HUES48 (cell line): ENCODE data around the gene MAN2B2.

ENCODE experiments used
- H3K27ac ChIP-seq: one replicate; pipeline ENCODE4 v1.7.0; 2013; ENCODE audit warnings: low read depth, low read length, inconsistent platforms
- H3K27me3 ChIP-seq: 2 replicates; pipeline ENCODE4 v1.6.1; 2013; ENCODE audit warnings: mild to moderate bottlenecking, low read length; ENCODE audit not compliant: control insufficient read depth, insufficient read depth
- H3K36me3 ChIP-seq: 2 replicates; pipeline ENCODE4 v1.6.1; 2013; ENCODE audit warnings: low read length; ENCODE audit not compliant: control insufficient read depth, insufficient read depth
- H3K4me1 ChIP-seq: 2 replicates; pipeline ENCODE4 v1.6.1; 2013; ENCODE audit warnings: mild to moderate bottlenecking, low read length; ENCODE audit not compliant: control insufficient read depth, insufficient read depth
- H3K4me3 ChIP-seq: 2 replicates; pipeline ENCODE4 v1.5.1; 2013; ENCODE audit warnings: mild to moderate bottlenecking, low read depth, low read length
- H3K9ac ChIP-seq: 2 replicates; pipeline ENCODE4 v1.6.1; 2013; ENCODE audit warnings: mild to moderate bottlenecking, low read depth, low read length, moderate library complexity
- H3K9me3 ChIP-seq: 2 replicates; pipeline ENCODE4 v1.6.1; 2013; ENCODE audit warnings: low read length; ENCODE audit not compliant: control insufficient read depth, insufficient read depth

MAN2B2 gene

DNA sequence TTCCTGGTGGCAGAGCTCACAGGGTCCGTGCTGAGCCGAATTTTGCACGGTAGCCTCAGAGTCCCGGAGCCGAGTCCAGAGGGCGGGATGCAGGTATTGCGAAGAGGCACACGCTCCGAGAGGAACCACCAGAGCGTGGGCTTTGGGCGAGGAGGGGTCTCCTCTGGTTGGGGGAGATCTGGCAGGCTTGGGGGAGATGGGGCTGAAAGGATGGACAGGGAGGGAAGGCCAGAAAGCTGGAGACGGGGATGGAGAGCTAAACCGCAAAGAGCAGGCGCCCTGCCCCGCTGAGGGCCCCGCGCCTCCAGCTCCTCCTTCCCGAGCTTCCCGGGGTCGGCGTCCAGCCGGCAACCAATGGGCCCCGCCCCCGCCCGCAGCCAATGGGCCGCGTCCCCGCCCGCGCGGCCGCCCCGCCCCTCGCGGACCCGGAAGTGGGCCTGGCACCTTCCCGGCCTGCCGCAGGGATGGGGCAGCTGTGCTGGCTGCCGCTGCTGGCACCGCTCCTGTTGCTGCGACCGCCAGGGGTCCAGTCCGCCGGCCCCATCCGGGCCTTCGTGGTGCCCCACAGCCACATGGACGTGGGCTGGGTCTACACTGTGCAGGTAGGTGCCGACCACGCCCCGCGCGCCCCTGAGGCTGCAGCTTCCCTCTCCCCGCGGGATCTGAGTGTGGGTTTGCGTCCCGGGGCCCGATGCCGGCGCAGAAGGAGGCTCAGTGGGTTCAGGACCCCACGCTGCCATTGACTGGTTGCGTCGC, at the start of gene MAN2B2:
TSS of gene MAN2B2 (plus strand) at position 443 of the 756 bp plus-strand sequence. CDS start at position 465, 22 bp downstream.
- no peaks in the 10 kb centered on the region for H3K9me3 ChIP-seq
- H3K4me3 ChIP-seq, result peak within 1 kb of the TSS; percentile 84
- H3K4me1 ChIP-seq, result no peaks in the 10 kb centered on the region
- peak within 1 kb of the TSS; percentile 67 for H3K9ac ChIP-seq
- no peak within 1 kb of the TSS for H3K27ac ChIP-seq
- peaks cover 30% of the 10 kb centered on the region for H3K27me3 ChIP-seq
- peaks cover 18% of the 10 kb centered on the region for H3K36me3 ChIP-seq

GRCh38 chr4:6525474-6525873, 49.5 kb upstream of the MAN2B2 start:
- no peak overlapping the region for H3K4me3 ChIP-seq
- no peaks in the 10 kb centered on the region for H3K27me3 ChIP-seq
- H3K4me1 ChIP-seq, result peaks cover 8% of the 10 kb centered on the region; the same call in 1 of the 2 replicates

DNA sequence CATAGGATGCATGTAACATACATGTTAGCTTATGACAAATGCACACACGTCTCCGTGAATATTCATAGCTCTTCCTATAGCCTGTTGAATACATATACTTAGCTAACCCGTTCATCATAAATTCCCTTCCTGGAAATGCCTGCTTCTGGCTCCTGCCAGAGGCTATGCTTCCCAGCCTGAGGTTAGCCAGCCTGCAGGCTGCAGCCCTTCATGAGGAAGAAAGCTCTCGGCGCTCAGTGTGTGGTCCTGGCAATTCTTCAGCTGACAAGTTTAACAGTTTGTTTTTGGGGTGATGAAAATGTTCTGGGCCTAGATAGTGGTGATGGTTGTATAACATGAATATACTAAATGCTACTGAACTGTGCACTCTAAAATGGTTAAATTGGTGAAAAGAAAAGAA, 48.8 kb upstream of the MAN2B2 start:
- peaks cover 8% of the 10 kb centered on the region; the same call in 1 of the 2 replicates for H3K4me1 ChIP-seq
- no peaks in the 10 kb centered on the region for H3K9me3 ChIP-seq
- H3K9ac ChIP-seq, result no peak overlapping the region
- no peaks in the 10 kb centered on the region for H3K27me3 ChIP-seq
- no peak overlapping the region for H3K4me3 ChIP-seq
- H3K36me3 ChIP-seq, result no peaks in the 10 kb centered on the region
- H3K27ac ChIP-seq, result no peak overlapping the region

More at GRCh38 chr4:6525474-6525873, 49.5 kb upstream of the MAN2B2 start:
- Histone ChIP-seq H3K9me3 (no peaks in the 10 kb centered on the region), H3K9ac (no peak overlapping the region), H3K27ac (no peak overlapping the region), H3K36me3 (no peaks in the 10 kb centered on the region)

- Histone ChIP-seq H3K4me1 (peaks cover 8% of the 10 kb centered on the region; the same call in 1 of the 2 replicates), H3K27ac (no peak overlapping the region), H3K4me3 (no peak overlapping the region), H3K9me3 (no peaks in the 10 kb centered on the region), H3K36me3 (no peaks in the 10 kb centered on the region), H3K9ac (no peak overlapping the region), H3K27me3 (no peaks in the 10 kb centered on the region)
Measured at GRCh38 chr4:6526671-6527091, 48.3 kb upstream of the MAN2B2 start.

DNA sequence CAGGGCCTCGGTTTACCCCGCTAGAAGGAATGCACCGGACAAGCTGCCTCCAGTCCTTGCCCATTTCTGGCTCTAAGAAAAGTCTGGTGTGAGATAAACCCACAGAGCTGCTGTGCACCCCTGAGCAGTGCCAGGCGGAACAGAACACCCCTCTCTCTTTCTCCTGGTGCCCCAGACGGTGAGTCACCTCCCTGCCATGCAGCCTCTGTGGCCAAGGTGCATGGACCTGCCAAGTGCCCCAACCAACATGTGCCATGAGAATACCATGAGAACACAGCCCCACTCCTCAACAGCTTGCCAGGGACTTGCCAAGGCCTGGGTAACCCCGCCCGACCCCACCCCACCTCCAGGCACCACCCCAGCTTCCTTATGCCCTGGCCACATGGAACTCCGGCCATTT, 47.7 kb upstream of the MAN2B2 start:
- H3K4me3 ChIP-seq, result no peak overlapping the region
- peaks cover 8% of the 10 kb centered on the region; the same call in 1 of the 2 replicates for H3K4me1 ChIP-seq
- H3K36me3 ChIP-seq, result no peaks in the 10 kb centered on the region
- no peak overlapping the region for H3K27ac ChIP-seq
- H3K27me3 ChIP-seq, result no peaks in the 10 kb centered on the region
- H3K9me3 ChIP-seq, result no peaks in the 10 kb centered on the region
- no peak overlapping the region for H3K9ac ChIP-seq

- peaks cover 8% of the 10 kb centered on the region; the same call in 1 of the 2 replicates for H3K4me1 ChIP-seq
- H3K9me3 ChIP-seq, result no peaks in the 10 kb centered on the region
- H3K36me3 ChIP-seq, result no peaks in the 10 kb centered on the region
- H3K27me3 ChIP-seq, result no peaks in the 10 kb centered on the region
- H3K9ac ChIP-seq, result no peak overlapping the region
- no peak overlapping the region for H3K4me3 ChIP-seq
- peak overlapping the region; percentile 46 for H3K27ac ChIP-seq
Measured at GRCh38 chr4:6527683-6528595, 47.0 kb upstream of the MAN2B2 start.

DNA sequence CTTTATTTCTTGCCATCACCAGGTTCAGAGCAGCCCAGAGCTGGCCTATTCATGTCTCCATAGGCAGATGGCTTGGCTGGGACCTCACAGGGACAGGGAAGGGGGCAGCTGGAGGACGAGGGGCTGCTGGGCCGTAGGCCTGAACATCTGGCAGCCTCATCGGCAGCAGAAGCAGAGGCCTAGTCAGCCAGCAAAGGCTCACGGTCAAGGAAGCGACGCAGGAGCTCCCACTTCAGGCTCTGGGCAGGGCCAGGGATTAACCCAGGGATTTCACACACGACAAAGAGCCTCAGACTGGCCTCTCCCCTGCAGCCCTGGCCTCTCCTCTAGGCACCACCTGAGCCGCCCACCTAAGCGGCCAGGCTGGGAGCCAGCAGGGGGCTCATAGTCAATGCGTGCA, 46.0 kb upstream of the MAN2B2 start:
- H3K27ac ChIP-seq, result peak overlapping the region; percentile 54
- peaks cover 8% of the 10 kb centered on the region; the same call in 1 of the 2 replicates for H3K4me1 ChIP-seq
- no peak overlapping the region for H3K9ac ChIP-seq
- no peak overlapping the region for H3K4me3 ChIP-seq
- H3K9me3 ChIP-seq, result no peaks in the 10 kb centered on the region
- H3K27me3 ChIP-seq, result no peaks in the 10 kb centered on the region
- H3K36me3 ChIP-seq, result no peaks in the 10 kb centered on the region

GRCh38 chr4:6530301-6530700, 44.7 kb upstream of the MAN2B2 start:
- Histone ChIP-seq H3K4me3 (no peak overlapping the region), H3K9ac (no peak overlapping the region), H3K4me1 (peaks cover 8% of the 10 kb centered on the region; the same call in 1 of the 2 replicates), H3K27me3 (no peaks in the 10 kb centered on the region), H3K9me3 (no peaks in the 10 kb centered on the region), H3K27ac (no peak overlapping the region), H3K36me3 (no peaks in the 10 kb centered on the region)

DNA sequence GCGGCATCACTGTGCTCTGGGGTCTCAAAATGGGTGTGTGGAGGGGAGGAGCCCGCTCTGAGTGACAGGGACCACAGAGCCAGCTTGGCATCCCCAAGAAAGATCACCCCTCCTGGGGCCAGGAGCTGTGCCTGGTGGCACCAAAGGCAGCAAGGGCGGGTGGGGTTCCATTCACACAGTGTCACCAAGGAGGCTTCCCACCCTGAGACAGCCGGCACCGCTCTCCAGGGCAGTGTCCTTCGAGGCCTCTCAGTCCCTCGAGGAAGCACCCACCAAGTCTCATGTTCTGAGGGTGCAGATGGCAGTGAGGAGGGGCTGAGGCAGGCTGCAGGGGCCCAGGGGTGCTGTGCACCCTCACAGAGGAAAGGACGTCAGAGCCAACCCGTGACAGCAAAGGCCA, 44.0 kb upstream of the MAN2B2 start:
- no peak overlapping the region for H3K27ac ChIP-seq
- no peaks in the 10 kb centered on the region for H3K36me3 ChIP-seq
- H3K4me1 ChIP-seq, result peaks cover 8% of the 10 kb centered on the region; the same call in 1 of the 2 replicates
- no peaks in the 10 kb centered on the region for H3K27me3 ChIP-seq
- no peak overlapping the region for H3K4me3 ChIP-seq
- no peaks in the 10 kb centered on the region for H3K9me3 ChIP-seq
- no peak overlapping the region for H3K9ac ChIP-seq

DNA sequence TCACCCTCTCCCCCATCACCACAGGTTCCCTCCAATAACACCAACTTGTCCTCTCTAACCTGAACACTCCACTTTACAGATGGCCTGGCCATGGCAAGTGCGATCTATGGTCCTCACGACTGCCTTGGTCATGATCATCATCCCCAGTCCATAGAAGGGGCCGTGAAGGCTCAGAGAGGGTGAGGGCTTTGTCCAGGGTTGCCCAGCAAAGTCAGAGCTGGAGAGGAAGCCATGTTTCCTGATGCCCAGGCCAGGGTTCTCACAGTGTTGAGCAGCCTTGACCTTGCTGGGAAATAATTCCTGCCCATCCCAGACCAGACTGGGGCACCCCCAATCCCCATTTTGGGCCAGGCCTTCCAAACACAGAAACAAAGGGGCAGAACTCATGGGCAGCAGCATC, 42.9 kb upstream of the MAN2B2 start:
- H3K4me3 ChIP-seq, result no peak overlapping the region
- peaks cover 8% of the 10 kb centered on the region; the same call in 1 of the 2 replicates for H3K4me1 ChIP-seq
- no peaks in the 10 kb centered on the region for H3K36me3 ChIP-seq
- H3K9ac ChIP-seq, result no peak overlapping the region
- no peaks in the 10 kb centered on the region for H3K9me3 ChIP-seq
- H3K27me3 ChIP-seq, result no peaks in the 10 kb centered on the region
- H3K27ac ChIP-seq, result no peak overlapping the region
